HG03558 (cell line): ENCODE data around the gene FILIP1L.
"Not testable (repeated sequence)": the region's sequence is repeated elsewhere in the genome, so short reads cannot be mapped to it uniquely, and the experiment has no call there.

Experiments used
- ATAC-seq: cut with Tn5 transposase; IDR thresholded peaks from one replicate; pipeline ENCODE4 v1.9.1; 2021; ENCODE audit warnings: moderate number of reproducible peaks; ENCODE audit not compliant: unreplicated experiment; ENCODE audit errors: extremely low read depth

FILIP1L gene

GRCh38 chr3:99858469-99858868 is 255.8 kb downstream of the FILIP1L start:
- ATAC-seq: no peak

- no peak for ATAC-seq
These were observed 257.0 kb downstream of the FILIP1L start for GRCh38 chr3:99857278-99857677.

- ATAC-seq: no peak
These were observed 257.7 kb downstream of the FILIP1L start for GRCh38 chr3:99856437-99857220.

- ATAC-seq: no peak
These were observed 258.4 kb downstream of the FILIP1L start for GRCh38 chr3:99855900-99856299.

- no peak for ATAC-seq
These were observed 259.5 kb downstream of the FILIP1L start for GRCh38 chr3:99854756-99855298.

- no peak for ATAC-seq
These were observed 261.4 kb downstream of the FILIP1L start for GRCh38 chr3:99852851-99853250.

GRCh38 chr3:99851955-99852354 is 262.3 kb downstream of the FILIP1L start:
- no peak for ATAC-seq

- ATAC-seq: no peak
These were observed 263.7 kb downstream of the FILIP1L start for GRCh38 chr3:99850608-99851007.

- no peak for ATAC-seq
These were observed 265.9 kb downstream of the FILIP1L start for GRCh38 chr3:99848433-99848832.

- no peak for ATAC-seq
These were observed 267.7 kb downstream of the FILIP1L start for GRCh38 chr3:99846477-99847160.

- no peak for ATAC-seq
These were observed 268.3 kb downstream of the FILIP1L start for GRCh38 chr3:99845999-99846398.

- no peak for ATAC-seq
These were observed 269.0 kb downstream of the FILIP1L start for GRCh38 chr3:99845331-99845730.

GRCh38 chr3:99843590-99844258 is 270.6 kb downstream of the FILIP1L start:
- no peak for ATAC-seq

- ATAC-seq: no peak
These were observed 271.3 kb downstream of the FILIP1L start for GRCh38 chr3:99842826-99843589.

GRCh38 chr3:99841949-99842348 is 272.4 kb downstream of the FILIP1L start:
- ATAC-seq: not testable (repeated sequence)

- ATAC-seq: no peak
These were observed 274.7 kb downstream of the FILIP1L start for GRCh38 chr3:99839613-99840012.

GRCh38 chr3:99838755-99839154 is 275.5 kb downstream of the FILIP1L start:
- no peak for ATAC-seq

GRCh38 chr3:99837715-99838114 is 276.6 kb downstream of the FILIP1L start:
- ATAC-seq: no peak

GRCh38 chr3:99836681-99837080 is 277.6 kb downstream of the FILIP1L start:
- no peak for ATAC-seq
